ENCODE measurements around the gene NPIPB12.
"Not testable (repeated sequence)": the region's sequence is repeated elsewhere in the genome, so short reads cannot be mapped to it uniquely, and the experiment has no call there.

GRCh38 chr16:29453754-29454153 lies 52.5 kb downstream of the NPIPB12 start:
- TF ChIP-seq, protein P1, sequence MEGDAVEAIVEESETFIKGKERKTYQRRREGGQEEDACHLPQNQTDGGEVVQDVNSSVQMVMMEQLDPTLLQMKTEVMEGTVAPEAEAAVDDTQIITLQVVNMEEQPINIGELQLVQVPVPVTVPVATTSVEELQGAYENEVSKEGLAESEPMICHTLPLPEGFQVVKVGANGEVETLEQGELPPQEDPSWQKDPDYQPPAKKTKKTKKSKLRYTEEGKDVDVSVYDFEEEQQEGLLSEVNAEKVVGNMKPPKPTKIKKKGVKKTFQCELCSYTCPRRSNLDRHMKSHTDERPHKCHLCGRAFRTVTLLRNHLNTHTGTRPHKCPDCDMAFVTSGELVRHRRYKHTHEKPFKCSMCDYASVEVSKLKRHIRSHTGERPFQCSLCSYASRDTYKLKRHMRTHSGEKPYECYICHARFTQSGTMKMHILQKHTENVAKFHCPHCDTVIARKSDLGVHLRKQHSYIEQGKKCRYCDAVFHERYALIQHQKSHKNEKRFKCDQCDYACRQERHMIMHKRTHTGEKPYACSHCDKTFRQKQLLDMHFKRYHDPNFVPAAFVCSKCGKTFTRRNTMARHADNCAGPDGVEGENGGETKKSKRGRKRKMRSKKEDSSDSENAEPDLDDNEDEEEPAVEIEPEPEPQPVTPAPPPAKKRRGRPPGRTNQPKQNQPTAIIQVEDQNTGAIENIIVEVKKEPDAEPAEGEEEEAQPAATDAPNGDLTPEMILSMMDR (IDR thresholded peaks at IDR 0.05; ENCODE audit: poor library complexity), result not testable (repeated sequence)
- TF ChIP-seq EZH2 (IDR thresholded peaks at IDR 0.05; ENCODE audit: borderline replicate concordance), result not testable (repeated sequence)
